ENCODE measurements around the gene LAG3. TPM values are rescaled to one million over a fixed set of nuclear protein-coding genes. Genes with fewer than 3 reads are reported as not detected.
"Not testable (repeated sequence)": the region's sequence is repeated elsewhere in the genome, so short reads cannot be mapped to it uniquely, and the experiment has no call there.

LAG3 gene
- total RNA-seq: 100 to 1,000 TPM in 1 of 2 donors, 10 to 100 TPM in 1; 71.3 to 117 TPM

GRCh38 chr12:6772331-6772695, at the start of gene LAG3:
LAG3 (plus strand) TSS chr12:6772520; CDS start chr12:6772853, 333 bp downstream.
- Mint-ChIP-seq H3K27ac (peak within 1 kb of the TSS; percentile 75 to 92), H3K9me3 (no peaks in the 10 kb centered on the region), H3K36me3 (peaks cover 29 to 61% of the 10 kb centered on the region in 2 donors)
- ATAC-seq: peak; percentile 68 to 70
- DNase-seq (ENCODE audit: low spot score in 2 of 2): peak in 1 of 2 donors; percentile 75

GRCh38 chr12:6722863-6723262, 49.5 kb upstream of the LAG3 start:
- Mint-ChIP-seq H3K9me3 (peaks cover 0 to 4% of the 10 kb centered on the region in 2 donors), H3K27ac (peak overlapping the region; percentile 59 to 90), H3K36me3 (peaks cover 0 to 17% of the 10 kb centered on the region in 2 donors)
- no peak for ATAC-seq
- DNase-seq (ENCODE audit: low spot score in 2 of 2): no peak

- DNase-seq (ENCODE audit: low spot score in 2 of 2) (peak; percentile 95 to 96), ATAC-seq (peak; percentile 94 to 98)
- Mint-ChIP-seq H3K9me3 (peaks cover 0 to 4% of the 10 kb centered on the region in 2 donors), H3K36me3 (peaks cover 0 to 17% of the 10 kb centered on the region in 2 donors), H3K27ac (peak within 1 kb of the TSS; percentile 90 to 99)
These were observed 48.5 kb upstream of the LAG3 start, which contains the start of gene COPS7A for GRCh38 chr12:6723607-6724408. COPS7A (plus strand) TSS chr12:6724046; CDS start chr12:6724657, 611 bp downstream.

- H3K36me3 Mint-ChIP-seq: peaks cover 0 to 17% of the 10 kb centered on the region in 2 donors
- peak overlapping the region; percentile 90 to 99 for H3K27ac Mint-ChIP-seq
- ATAC-seq: peak; percentile 27 to 33
- H3K9me3 Mint-ChIP-seq: peaks cover 0 to 4% of the 10 kb centered on the region in 2 donors
- peak in 1 of 2 donors; percentile 33 for DNase-seq (ENCODE audit: low spot score in 2 of 2)
These were observed 47.9 kb upstream of the LAG3 start for GRCh38 chr12:6724409-6724797.

- H3K27ac Mint-ChIP-seq: peak overlapping the region in 1 of 2 donors; percentile 29
- peaks cover 0 to 4% of the 10 kb centered on the region in 2 donors for H3K9me3 Mint-ChIP-seq
- DNase-seq (ENCODE audit: low spot score in 2 of 2) (no peak), ATAC-seq (no peak)
- H3K36me3 Mint-ChIP-seq: peaks cover 4 to 22% of the 10 kb centered on the region in 2 donors
These were observed 47.0 kb upstream of the LAG3 start for GRCh38 chr12:6725350-6725749.

- Mint-ChIP-seq H3K36me3 (peaks cover 6 to 16% of the 10 kb centered on the region in 2 donors), H3K27ac (no peak overlapping the region), H3K9me3 (no peaks in the 10 kb centered on the region)
- ATAC-seq (no peak), DNase-seq (ENCODE audit: low spot score in 2 of 2) (no peak)
These were observed 43.1 kb upstream of the LAG3 start for GRCh38 chr12:6729186-6729585.

- ATAC-seq (no peak), DNase-seq (ENCODE audit: low spot score in 2 of 2) (no peak)
- Mint-ChIP-seq H3K36me3 (peaks cover 6 to 10% of the 10 kb centered on the region in 2 donors), H3K9me3 (no peaks in the 10 kb centered on the region), H3K27ac (peak overlapping the region; percentile 73 to 78)
These were observed 42.2 kb upstream of the LAG3 start for GRCh38 chr12:6730169-6730568.

GRCh38 chr12:6734506-6735387, 37.6 kb upstream of the LAG3 start:
- no peak for DNase-seq (ENCODE audit: low spot score in 2 of 2)
- ATAC-seq: no peak
- Mint-ChIP-seq H3K27ac (no peak overlapping the region), H3K36me3 (peaks cover 5 to 6% of the 10 kb centered on the region in 2 donors), H3K9me3 (no peaks in the 10 kb centered on the region)

- peak; percentile 74 to 86 for ATAC-seq
- H3K36me3 Mint-ChIP-seq: no peaks in the 10 kb centered on the region
- H3K27ac Mint-ChIP-seq: peak overlapping the region in 1 of 2 donors; percentile 47
- DNase-seq (ENCODE audit: low spot score in 2 of 2): peak in 1 of 2 donors; percentile 31
- no peaks in the 10 kb centered on the region for H3K9me3 Mint-ChIP-seq
These were observed 36.7 kb upstream of the LAG3 start for GRCh38 chr12:6735448-6736191.

- H3K9me3 Mint-ChIP-seq: no peaks in the 10 kb centered on the region
- ATAC-seq: no peak
- peak overlapping the region in 1 of 2 donors; percentile 47 for H3K27ac Mint-ChIP-seq
- no peaks in the 10 kb centered on the region for H3K36me3 Mint-ChIP-seq
- no peak for DNase-seq (ENCODE audit: low spot score in 2 of 2)
These were observed 35.6 kb upstream of the LAG3 start for GRCh38 chr12:6736754-6737153.

- H3K36me3 Mint-ChIP-seq: peaks cover 16 to 25% of the 10 kb centered on the region in 2 donors
- not testable (repeated sequence) for H3K9me3 Mint-ChIP-seq; ATAC-seq; DNase-seq (ENCODE audit: low spot score in 2 of 2)
- peak overlapping the region in 1 of 2 donors; percentile 88 for H3K27ac Mint-ChIP-seq
These were observed 30.2 kb upstream of the LAG3 start for GRCh38 chr12:6742080-6742479.

GRCh38 chr12:6742834-6743233, 29.5 kb upstream of the LAG3 start:
- Mint-ChIP-seq H3K9me3 (peaks cover 4 to 5% of the 10 kb centered on the region in 2 donors), H3K36me3 (peaks cover 24 to 33% of the 10 kb centered on the region in 2 donors), H3K27ac (peak overlapping the region; percentile 36 to 88)
- DNase-seq (ENCODE audit: low spot score in 2 of 2) (no peak), ATAC-seq (peak; percentile 66 to 78)

GRCh38 chr12:6743300-6743699, 29.0 kb upstream of the LAG3 start:
- ATAC-seq: peak; percentile 50 to 53
- DNase-seq (ENCODE audit: low spot score in 2 of 2); H3K9me3 Mint-ChIP-seq: not testable (repeated sequence)
- Mint-ChIP-seq H3K36me3 (peaks cover 28 to 37% of the 10 kb centered on the region in 2 donors), H3K27ac (peak overlapping the region in 1 of 2 donors; percentile 88)

- peaks cover 4 to 5% of the 10 kb centered on the region in 2 donors for H3K9me3 Mint-ChIP-seq
- DNase-seq (ENCODE audit: low spot score in 2 of 2): no peak
- peaks cover 38 to 44% of the 10 kb centered on the region in 2 donors for H3K36me3 Mint-ChIP-seq
- peak; percentile 71 to 76 for ATAC-seq
- H3K27ac Mint-ChIP-seq: peak overlapping the region; percentile 51 to 88
These were observed 26.4 kb upstream of the LAG3 start for GRCh38 chr12:6745741-6746525.

GRCh38 chr12:6747216-6747615, 25.1 kb upstream of the LAG3 start:
- Mint-ChIP-seq H3K36me3 (peaks cover 51 to 56% of the 10 kb centered on the region in 2 donors), H3K9me3 (peaks cover 4 to 5% of the 10 kb centered on the region in 2 donors), H3K27ac (peak overlapping the region; percentile 46 to 88)
- DNase-seq (ENCODE audit: low spot score in 2 of 2): no peak
- ATAC-seq: no peak
